Prostate gland (tissue), 2 donors: ENCODE data around the gene SPAG9. TPM values are rescaled to one million over a fixed set of nuclear protein-coding genes. Genes with fewer than 3 reads are reported as not detected.

ENCODE experiments used
- DNase-seq: peaks from one replicate; pipeline ENCODE4 v3.0.0-alpha.2; 2019; ENCODE audit warnings: low spot score
- H3K27ac ChIP-seq, 2 donors: fragments of 200-600 bp; sonication (generic); 2 replicates each; pipeline ENCODE4 v1.5.1; 2017 to 2019
- H3K27me3 ChIP-seq: fragments of 200-600 bp; sonication (generic); replicated peaks from 2 replicates; pipeline ENCODE4 v1.5.1; 2019; ENCODE audit not compliant: insufficient read depth
- H3K36me3 ChIP-seq, 2 donors: fragments of 200-600 bp; sonication (generic); 1 replicate in 1 of 2; 2 replicates in 1 of 2; pipeline versions ENCODE4 v1.5.1 to v1.8.1; 2017 to 2019
- H3K4me1 ChIP-seq: fragments of 200-600 bp; sonication (generic); replicated peaks from 2 replicates; pipeline ENCODE4 v1.5.1; 2019
- H3K4me3 ChIP-seq, 2 donors: fragments of 200-600 bp; sonication (generic); 2 replicates each; pipeline ENCODE4 v1.5.1; 2017 to 2019
- H3K9me3 ChIP-seq: fragments of 200-600 bp; sonication (generic); 2 replicates; pipeline ENCODE4 v1.5.1; 2017
- CTCF ChIP-seq, 4 experiments: fragments of 200-600 bp in 2 of 4; fragments of 450-650 bp in 2 of 4; sonication (generic) in 2 of 4; IDR thresholded peaks; 1 replicate in 3 of 4; 2 replicates in 1 of 4; pipeline ENCODE4 v1.5.1; 2016 to 2019; ENCODE audit warnings: antibody characterized with exemption in 4 of 4, mild to moderate bottlenecking in 2 of 4, moderate library complexity in 2 of 4
- POLR2A ChIP-seq: fragments of 450-650 bp; IDR thresholded peaks from one replicate; pipeline ENCODE4 v1.6.1; 2016; ENCODE audit warnings: antibody characterized with exemption, mild to moderate bottlenecking
- POLR2AphosphoS5 ChIP-seq: sonication (generic); formaldehyde crosslinking; IDR thresholded peaks from one replicate; pipeline ENCODE4 v1.6.1; 2017; ENCODE audit warnings: antibody characterized with exemption
- WGBS: methylation state at CpG from one replicate; pipeline ENCODE4 v1.1.5; 2018; 5-methylcytosine and 5-hydroxymethylcytosine counted together
- intact Hi-C: fragments of 100-400 bp; cut with DNase I; formaldehyde crosslinking; loops from one replicate; pipeline ENCODE4 v1.14.2; 2022
- total RNA-seq, 2 donors: library from RNA; depleted of rRNA; stranded (reverse); fragments of >200 nt; gene quantifications; one replicate each; pipeline ENCODE4 v1.1.0, GENCODE V29; 2016

The SPAG9 gene
- total RNA-seq, 2 donors from 2014 or later = 48.3 to 98.3 TPM

- no peak for DNase-seq
- H3K36me3 ChIP-seq = peaks cover 0 to 5% of the 10 kb centered on the region in 2 donors
- intact Hi-C loops = loop anchor here (5.0 kb wide), 2 partner anchors 48 to 97 kb away; partner anchors contain the start of genes MBTD1 and UTP18
- TF ChIP-seq POLR2AphosphoS5 (no peak), CTCF (IDR thresholded peaks at IDR 0.05) (peak in 1 of 4 experiments; percentile 16)
- peaks cover 4% of the 10 kb centered on the region for H3K4me1 ChIP-seq
- H3K9me3 ChIP-seq = no peaks in the 10 kb centered on the region
- H3K27ac ChIP-seq = peak overlapping the region; percentile 87 to 94
- H3K27me3 ChIP-seq = no peaks in the 10 kb centered on the region
- H3K4me3 ChIP-seq = peak overlapping the region; percentile 86 to 98
- 7% methylated on average over 21 of the region's 21 CpGs for whole genome bisulfite sequencing
Observed at GRCh38 chr17:51165680-51166197, 45.1 kb upstream of the SPAG9 start.

DNA sequence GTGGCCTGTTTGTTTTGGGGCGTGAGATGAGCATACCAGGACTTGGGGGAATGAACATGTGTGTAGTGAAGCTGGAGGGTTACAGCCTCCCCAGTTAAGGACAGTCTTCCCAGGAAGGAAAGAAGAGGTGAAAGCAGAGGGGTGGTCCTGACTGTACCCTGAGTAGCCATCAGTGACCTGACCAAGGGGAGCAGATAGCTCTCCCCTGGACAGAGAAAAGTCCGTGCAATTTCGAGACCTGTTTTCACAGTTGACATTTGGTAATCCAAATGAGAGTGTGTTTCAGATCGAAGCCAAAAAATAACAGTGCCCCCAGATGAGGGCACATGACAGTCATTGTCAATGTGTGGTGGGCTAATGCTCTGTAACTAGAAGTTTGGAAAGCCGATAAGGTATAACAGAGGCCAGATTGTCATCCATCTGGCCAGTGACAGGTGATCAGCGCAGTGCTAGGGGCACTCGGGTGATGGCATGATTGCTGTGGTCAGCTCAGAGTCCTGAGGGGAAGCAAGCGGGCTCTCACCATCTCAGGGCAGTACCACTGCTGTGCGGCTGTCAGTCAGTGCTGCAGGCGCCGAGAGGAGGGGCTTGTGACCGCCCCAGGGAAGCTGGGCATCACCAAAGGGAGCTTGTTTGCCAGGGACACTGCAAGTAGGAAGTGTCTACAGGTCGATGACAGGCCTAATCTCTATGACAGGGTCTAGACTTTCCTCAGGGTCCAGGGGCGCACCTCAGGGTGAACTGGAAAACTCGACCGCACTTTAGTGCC is 44.4 kb upstream of the SPAG9 start:
- WGBS = 64% methylated on average over 16 of the region's 16 CpGs
- TF ChIP-seq POLR2A (no peak), POLR2AphosphoS5 (no peak), CTCF (IDR thresholded peaks at IDR 0.05) (no peak)
- Histone ChIP-seq H3K4me1 (peaks cover 4% of the 10 kb centered on the region), H3K27ac (peak overlapping the region; percentile 87 to 94), H3K9me3 (no peaks in the 10 kb centered on the region), H3K4me3 (peak overlapping the region; percentile 86 to 98), H3K36me3 (peaks cover 0 to under 1% of the 10 kb centered on the region in 2 donors), H3K27me3 (no peaks in the 10 kb centered on the region)
- intact Hi-C loops = loop anchor here (5.0 kb wide), 2 partner anchors 48 to 97 kb away; partner anchors contain the start of genes MBTD1 and UTP18
- DNase-seq = no peak

DNA sequence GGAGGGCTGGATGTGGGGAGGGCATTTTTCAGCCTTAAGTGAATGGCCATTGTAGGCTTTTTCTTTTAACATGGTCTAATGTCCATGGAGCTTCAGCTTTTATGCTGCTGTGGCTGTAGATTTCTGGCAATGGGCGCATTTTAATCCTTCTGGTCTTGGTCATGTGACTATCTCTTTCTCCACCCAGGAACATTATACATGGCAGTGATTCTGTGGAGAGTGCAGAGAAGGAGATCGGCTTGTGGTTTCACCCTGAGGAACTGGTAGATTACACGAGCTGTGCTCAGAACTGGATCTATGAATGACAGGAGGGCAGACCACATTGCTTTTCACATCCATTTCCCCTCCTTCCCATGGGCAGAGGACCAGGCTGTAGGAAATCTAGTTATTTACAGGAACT is 40.9 kb upstream of the SPAG9 start:
- WGBS = 70% methylated on average over 3 of the region's 3 CpGs
- TF ChIP-seq CTCF (IDR thresholded peaks at IDR 0.05) (no peak), POLR2AphosphoS5 (no peak), POLR2A (no peak)
- no peaks in the 10 kb centered on the region for H3K9me3 ChIP-seq
- H3K4me3 ChIP-seq = no peak overlapping the region
- no peak overlapping the region for H3K27ac ChIP-seq
- intact Hi-C loops = no loop called here
- no peak for DNase-seq
- H3K36me3 ChIP-seq = no peaks in the 10 kb centered on the region
- peaks cover 4% of the 10 kb centered on the region for H3K4me1 ChIP-seq
- H3K27me3 ChIP-seq = no peaks in the 10 kb centered on the region

GRCh38 chr17:51159604-51160003 is 38.9 kb upstream of the SPAG9 start:
- 97% methylated on average over 3 of the region's 3 CpGs for WGBS
- intact Hi-C loops = no loop called here
- TF ChIP-seq POLR2A (no peak), POLR2AphosphoS5 (no peak), CTCF (IDR thresholded peaks at IDR 0.05) (no peak)

GRCh38 chr17:51155416-51155815 is 34.7 kb upstream of the SPAG9 start:
- no peaks in the 10 kb centered on the region for H3K4me1 ChIP-seq
- 95% methylated on average over 8 of the region's 8 CpGs for WGBS
- H3K9me3 ChIP-seq = no peaks in the 10 kb centered on the region
- no peak for DNase-seq
- no peaks in the 10 kb centered on the region for H3K27me3 ChIP-seq
- H3K4me3 ChIP-seq = no peak overlapping the region
- no peaks in the 10 kb centered on the region for H3K36me3 ChIP-seq
- no peak for TF ChIP-seq POLR2A
- no peak for TF ChIP-seq POLR2AphosphoS5
- TF ChIP-seq CTCF (IDR thresholded peaks at IDR 0.05) = no peak
- no peak overlapping the region for H3K27ac ChIP-seq
- intact Hi-C loops = no loop called here

More at GRCh38 chr17:51159604-51160003, 38.9 kb upstream of the SPAG9 start:
- Histone ChIP-seq H3K9me3 (no peaks in the 10 kb centered on the region), H3K27ac (no peak overlapping the region), H3K27me3 (no peaks in the 10 kb centered on the region), H3K4me1 (no peaks in the 10 kb centered on the region), H3K36me3 (no peaks in the 10 kb centered on the region), H3K4me3 (no peak overlapping the region)
- DNase-seq = no peak
